NT2/D1 (cell line): ENCODE data around the gene ROR1.

ENCODE experiments used
- SUZ12 ChIP-seq: IDR thresholded peaks from 2 replicates; pipeline ENCODE4 v1.6.1; 2011; ENCODE audit not compliant: insufficient read length, insufficient read depth; ENCODE audit errors: extremely low read depth
- YY1 ChIP-seq: IDR thresholded peaks from 2 replicates; pipeline ENCODE4 v1.6.1; 2011; ENCODE audit not compliant: insufficient read length, insufficient read depth
- ZNF274 ChIP-seq: IDR thresholded peaks from 2 replicates; pipeline ENCODE4 v1.6.1; 2011; ENCODE audit warnings: mild to moderate bottlenecking, low read depth, low read length

DNA sequence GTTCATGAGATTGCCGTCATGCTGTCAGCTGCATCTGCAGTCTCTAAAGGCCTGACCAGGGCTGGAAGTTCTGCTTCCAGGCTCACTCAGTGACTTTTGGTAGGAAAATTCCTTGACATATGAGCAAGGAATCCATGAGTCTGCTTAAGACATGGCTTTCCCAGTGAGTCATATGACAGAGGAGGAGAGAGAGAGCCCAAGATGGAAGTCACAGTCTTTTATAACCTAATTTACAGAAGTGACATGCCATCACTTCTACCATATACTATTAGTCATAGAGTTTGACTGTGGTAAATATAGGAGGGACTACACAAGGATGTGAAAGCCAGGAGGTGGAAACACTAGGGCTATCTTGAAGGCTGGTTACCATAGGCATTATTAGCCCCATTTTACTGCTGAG, 115.2 kb downstream of the ROR1 start:
- TF ChIP-seq ZNF274: no peak
- TF ChIP-seq YY1: no peak
- no peak for TF ChIP-seq SUZ12
